Measurements from ENCODE around the gene COX19.
A peak's percentile ranks its signal among the peaks of the same experiment; 100 is the strongest.
"Not testable (repeated sequence)": the region's sequence is repeated elsewhere in the genome, so short reads cannot be mapped to it uniquely, and the experiment has no call there.

Gene COX19

GRCh38 chr7:945556-946255 is 29.6 kb downstream of the COX19 start:
- ATAC-seq (no peak), DNase-seq (no peak)
- Mint-ChIP-seq H3K27me3 (no peaks in the 10 kb centered on the region), H3K9me3 (peaks cover 11% of the 10 kb centered on the region), H3K36me3 (ENCODE audit: low read depth) (peaks cover 20% of the 10 kb centered on the region), H3K4me3 (no peak overlapping the region), H3K4me1 (peaks cover 27% of the 10 kb centered on the region), H3K27ac (no peak overlapping the region)

GRCh38 chr7:945147-945555 is 30.2 kb downstream of the COX19 start:
- no peak overlapping the region for H3K4me3 Mint-ChIP-seq
- H3K36me3 Mint-ChIP-seq (ENCODE audit: low read depth) = peaks cover 22% of the 10 kb centered on the region
- peaks cover 16% of the 10 kb centered on the region for H3K9me3 Mint-ChIP-seq
- H3K27me3 Mint-ChIP-seq = no peaks in the 10 kb centered on the region
- ATAC-seq (no peak), DNase-seq (no peak)
- H3K4me1 Mint-ChIP-seq = peaks cover 27% of the 10 kb centered on the region
- H3K27ac Mint-ChIP-seq = no peak overlapping the region

GRCh38 chr7:944744-945143 is 30.6 kb downstream of the COX19 start:
- no peak for DNase-seq
- H3K9me3 Mint-ChIP-seq = peaks cover 20% of the 10 kb centered on the region
- no peaks in the 10 kb centered on the region for H3K27me3 Mint-ChIP-seq
- H3K4me1 Mint-ChIP-seq = peaks cover 27% of the 10 kb centered on the region
- H3K36me3 Mint-ChIP-seq (ENCODE audit: low read depth) = peaks cover 23% of the 10 kb centered on the region
- no peak overlapping the region for H3K27ac Mint-ChIP-seq
- no peak overlapping the region for H3K4me3 Mint-ChIP-seq
- ATAC-seq = no peak

- peaks cover 31% of the 10 kb centered on the region for H3K4me1 Mint-ChIP-seq
- peaks cover 20% of the 10 kb centered on the region for H3K36me3 Mint-ChIP-seq (ENCODE audit: low read depth)
- peaks cover 21% of the 10 kb centered on the region for H3K9me3 Mint-ChIP-seq
- H3K4me3 Mint-ChIP-seq, H3K27me3 Mint-ChIP-seq, DNase-seq, ATAC-seq, H3K27ac Mint-ChIP-seq: not testable (repeated sequence)
Observed at GRCh38 chr7:943793-944192, 31.6 kb downstream of the COX19 start.

GRCh38 chr7:940599-941408 is 34.5 kb downstream of the COX19 start:
- Mint-ChIP-seq H3K4me3 (peak overlapping the region; percentile 56), H3K36me3 (ENCODE audit: low read depth) (peaks cover 33% of the 10 kb centered on the region), H3K27ac (peak overlapping the region; percentile 92), H3K4me1 (peaks cover 48% of the 10 kb centered on the region), H3K9me3 (peaks cover 21% of the 10 kb centered on the region), H3K27me3 (no peaks in the 10 kb centered on the region)
- ATAC-seq (peak; percentile 41), DNase-seq (no peak)

- peak overlapping the region; percentile 92 for H3K27ac Mint-ChIP-seq
Observed at GRCh38 chr7:939843-940242, 35.5 kb downstream of the COX19 start.

GRCh38 chr7:938546-939185 is 36.7 kb downstream of the COX19 start:
- Mint-ChIP-seq H3K27ac (peak overlapping the region; percentile 31), H3K36me3 (ENCODE audit: low read depth) (peaks cover 33% of the 10 kb centered on the region), H3K27me3 (no peaks in the 10 kb centered on the region), H3K9me3 (peaks cover 21% of the 10 kb centered on the region), H3K4me3 (no peak overlapping the region), H3K4me1 (peaks cover 49% of the 10 kb centered on the region)
- DNase-seq (no peak), ATAC-seq (no peak)

More at GRCh38 chr7:939843-940242, 35.5 kb downstream of the COX19 start:
- DNase-seq (no peak), ATAC-seq (no peak)
- peak overlapping the region; percentile 11 for H3K4me3 Mint-ChIP-seq
- peaks cover 21% of the 10 kb centered on the region for H3K9me3 Mint-ChIP-seq
- H3K4me1 Mint-ChIP-seq = peaks cover 49% of the 10 kb centered on the region
- peaks cover 33% of the 10 kb centered on the region for H3K36me3 Mint-ChIP-seq (ENCODE audit: low read depth)
- H3K27me3 Mint-ChIP-seq = no peaks in the 10 kb centered on the region

GRCh38 chr7:937856-938484 is 37.4 kb downstream of the COX19 start:
- DNase-seq = no peak
- Mint-ChIP-seq H3K27me3 (no peaks in the 10 kb centered on the region), H3K4me3 (peak overlapping the region; percentile 6), H3K9me3 (peaks cover 21% of the 10 kb centered on the region), H3K27ac (peak overlapping the region; percentile 27), H3K36me3 (ENCODE audit: low read depth) (peaks cover 33% of the 10 kb centered on the region), H3K4me1 (peaks cover 49% of the 10 kb centered on the region)
- no peak for ATAC-seq

GRCh38 chr7:936386-937054 is 38.8 kb downstream of the COX19 start:
- peaks cover 28% of the 10 kb centered on the region for H3K36me3 Mint-ChIP-seq (ENCODE audit: low read depth)
- H3K9me3 Mint-ChIP-seq = peaks cover 17% of the 10 kb centered on the region
- DNase-seq (peak; percentile 67), ATAC-seq (peak; percentile 88)
- H3K27me3 Mint-ChIP-seq = no peaks in the 10 kb centered on the region
- peaks cover 43% of the 10 kb centered on the region for H3K4me1 Mint-ChIP-seq
- peak overlapping the region; percentile 92 for H3K27ac Mint-ChIP-seq
- peak overlapping the region; percentile 49 for H3K4me3 Mint-ChIP-seq

GRCh38 chr7:935874-936385 is 39.4 kb downstream of the COX19 start:
- Mint-ChIP-seq H3K4me3 (peak overlapping the region; percentile 49), H3K27ac (peak overlapping the region; percentile 92), H3K9me3 (peaks cover 11% of the 10 kb centered on the region), H3K27me3 (no peaks in the 10 kb centered on the region), H3K4me1 (peaks cover 41% of the 10 kb centered on the region), H3K36me3 (ENCODE audit: low read depth) (peaks cover 26% of the 10 kb centered on the region)
- ATAC-seq (no peak), DNase-seq (no peak)

GRCh38 chr7:935164-935873 is 40.0 kb downstream of the COX19 start:
- Mint-ChIP-seq H3K4me3 (no peak overlapping the region), H3K27ac (no peak overlapping the region), H3K36me3 (ENCODE audit: low read depth) (peaks cover 20% of the 10 kb centered on the region), H3K27me3 (no peaks in the 10 kb centered on the region), H3K9me3 (peaks cover 7% of the 10 kb centered on the region), H3K4me1 (peaks cover 40% of the 10 kb centered on the region)
- DNase-seq (no peak), ATAC-seq (no peak)

- DNase-seq = no peak
- Mint-ChIP-seq H3K27ac (no peak overlapping the region), H3K4me3 (no peak overlapping the region), H3K9me3 (no peaks in the 10 kb centered on the region), H3K36me3 (ENCODE audit: low read depth) (peaks cover 19% of the 10 kb centered on the region), H3K4me1 (peaks cover 39% of the 10 kb centered on the region), H3K27me3 (no peaks in the 10 kb centered on the region)
- ATAC-seq = no peak
Observed at GRCh38 chr7:934469-935163, 40.7 kb downstream of the COX19 start.

GRCh38 chr7:932651-932975 is 42.7 kb downstream of the COX19 start:
- Mint-ChIP-seq H3K9me3 (no peaks in the 10 kb centered on the region), H3K36me3 (ENCODE audit: low read depth) (peaks cover 21% of the 10 kb centered on the region), H3K4me3 (no peak overlapping the region), H3K27ac (no peak overlapping the region), H3K27me3 (no peaks in the 10 kb centered on the region), H3K4me1 (peaks cover 45% of the 10 kb centered on the region)
- DNase-seq = no peak
- ATAC-seq = no peak
